HG02840 (cell line): Measurements from ENCODE around the gene DSPP.

Experiments
- ATAC-seq: cut with Tn5 transposase; IDR thresholded peaks from one replicate; pipeline ENCODE4 v1.9.1; 2021; ENCODE audit warnings: mild to moderate bottlenecking, moderate library complexity, moderate number of reproducible peaks; ENCODE audit not compliant: unreplicated experiment, low FRiP score

DSPP gene

DNA sequence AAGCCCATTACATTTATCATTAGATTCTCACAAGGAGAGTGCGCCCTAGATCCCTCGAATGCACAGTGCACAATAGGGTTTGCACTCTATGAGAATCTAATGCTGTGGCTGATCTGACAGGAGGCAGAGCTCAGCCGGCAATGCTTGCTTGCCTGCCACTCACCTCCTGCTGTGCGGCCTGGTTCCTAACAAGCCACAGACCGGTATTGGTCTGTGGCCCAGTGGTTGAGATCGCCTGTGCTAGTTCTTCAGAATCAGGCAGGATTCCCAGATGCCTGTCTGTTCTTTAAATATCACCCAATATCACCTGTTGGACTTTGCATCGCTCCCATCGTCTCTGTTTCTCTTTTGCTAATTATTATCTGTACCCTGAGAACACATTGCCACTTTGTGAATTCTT is 14.0 kb downstream of the DSPP start:
- ATAC-seq, result no peak

DNA sequence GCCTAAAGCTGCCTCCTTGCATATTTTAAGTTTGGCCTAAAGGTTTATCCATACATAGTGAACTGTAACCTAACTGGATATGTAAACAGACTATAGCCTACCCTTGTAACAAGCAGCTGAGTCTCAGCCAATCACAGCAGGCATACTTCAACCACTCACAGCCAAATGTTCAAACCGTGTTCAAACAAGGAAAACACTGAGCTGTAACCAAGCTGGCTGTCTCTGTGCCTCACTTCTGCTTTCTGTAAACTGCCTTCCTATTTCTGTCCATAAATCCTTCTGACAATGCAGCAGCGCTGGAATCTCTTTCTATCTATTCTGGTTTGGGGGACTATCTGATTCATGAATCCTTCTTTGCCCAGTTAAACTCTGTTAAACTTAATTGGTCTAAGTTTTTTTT is 16.4 kb downstream of the DSPP start:
- no peak for ATAC-seq

DNA sequence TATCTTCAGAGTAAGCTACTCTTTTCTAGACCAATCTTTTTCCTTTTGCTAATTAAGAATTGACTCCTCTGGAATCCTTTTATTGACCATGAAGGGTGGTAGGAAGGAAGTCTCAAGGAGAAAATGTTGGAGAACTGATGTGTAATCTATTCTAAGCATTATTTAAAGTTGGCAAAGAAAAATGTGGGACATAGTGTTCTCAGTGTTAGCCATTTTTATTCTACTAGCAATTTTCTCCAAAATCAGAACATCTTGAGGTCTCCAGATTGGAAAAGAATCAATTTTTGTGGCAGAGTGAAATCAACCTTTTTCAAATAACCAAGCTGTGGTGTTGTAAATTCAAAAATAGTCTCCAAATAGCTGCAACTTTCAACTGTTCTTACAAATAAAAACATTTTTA is 23.3 kb downstream of the DSPP start:
- no peak for ATAC-seq

DNA sequence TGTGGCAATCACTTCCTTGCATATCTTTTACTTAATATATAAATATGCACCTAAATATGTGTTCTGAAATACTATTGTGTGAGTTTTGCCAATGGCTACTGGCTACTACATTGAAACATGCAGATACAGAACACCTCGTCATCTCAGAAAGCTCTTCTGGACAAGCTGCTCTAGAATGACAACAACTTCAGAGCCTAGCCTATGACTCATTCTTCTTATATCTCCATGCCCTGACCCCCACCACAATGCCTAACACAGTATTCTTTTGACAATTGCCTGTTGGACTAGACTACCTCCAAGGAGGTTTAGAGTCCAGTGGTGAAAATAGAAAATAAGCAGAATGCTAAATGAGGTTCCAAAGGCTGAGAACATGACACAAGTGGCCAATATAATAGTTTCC is 24.1 kb downstream of the DSPP start:
- ATAC-seq, result no peak

DNA sequence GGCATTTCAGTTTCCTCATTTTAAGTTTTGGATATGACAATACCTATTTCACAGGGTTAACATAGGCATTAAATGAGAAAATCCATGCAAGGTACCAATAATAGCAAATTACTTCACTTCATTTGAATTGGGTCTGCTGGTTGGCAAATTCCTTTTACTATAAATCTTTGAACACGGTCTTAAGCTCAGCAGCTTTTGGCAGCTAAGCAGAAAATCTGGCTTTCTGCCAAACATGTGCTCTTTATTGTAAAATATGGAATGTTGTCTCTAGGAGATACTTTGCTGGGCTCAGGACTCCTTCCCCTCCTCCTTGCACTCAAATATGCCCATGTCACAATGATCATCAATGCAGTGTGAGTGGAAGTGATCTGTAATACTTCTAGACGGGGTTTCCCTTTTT is 24.9 kb downstream of the DSPP start:
- no peak for ATAC-seq

DNA sequence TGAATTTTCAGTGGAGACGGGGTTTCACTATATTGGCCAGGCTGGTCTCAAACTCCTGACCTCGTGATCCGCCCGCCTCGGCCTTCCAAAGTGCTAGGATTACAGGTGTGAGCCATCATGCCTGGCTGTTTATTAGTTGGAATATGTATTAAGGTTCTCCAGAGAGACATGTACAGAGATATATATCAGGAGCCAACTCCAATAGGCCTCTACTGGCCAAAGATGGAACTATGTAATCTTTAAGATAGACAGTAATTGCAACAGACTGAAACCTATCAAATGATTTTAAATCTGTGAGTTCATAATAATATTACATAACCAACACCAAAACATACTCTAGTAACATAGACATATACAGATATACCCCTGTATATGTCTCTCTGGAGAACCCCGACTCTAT is 36.0 kb downstream of the DSPP start:
- no peak for ATAC-seq

DNA sequence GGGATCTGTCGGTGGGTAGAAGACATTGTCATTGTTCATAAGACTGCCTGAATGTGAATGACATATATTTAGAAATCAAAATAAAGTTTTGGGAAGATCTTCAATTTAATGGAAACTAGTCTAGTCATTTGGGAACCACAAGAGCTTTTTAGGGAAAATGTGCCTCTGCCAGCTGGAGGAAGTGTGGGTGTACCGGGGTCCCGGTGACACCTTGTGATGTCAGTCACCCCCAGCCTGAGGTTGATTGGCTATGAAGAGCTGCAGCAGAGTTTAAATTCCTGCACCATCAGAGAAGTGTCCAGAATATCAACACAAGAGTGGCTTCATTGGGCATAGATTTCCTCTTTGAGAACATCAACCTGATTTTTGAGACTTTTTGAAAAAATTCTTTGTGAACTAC is 41.7 kb downstream of the DSPP start, which contains the start of gene DMP1:
Gene DMP1, plus strand, starts transcription at position 301 of the 400 bp plus-strand sequence. CDS start 6,213 bp downstream, outside the sequence.
- ATAC-seq, result no peak

DNA sequence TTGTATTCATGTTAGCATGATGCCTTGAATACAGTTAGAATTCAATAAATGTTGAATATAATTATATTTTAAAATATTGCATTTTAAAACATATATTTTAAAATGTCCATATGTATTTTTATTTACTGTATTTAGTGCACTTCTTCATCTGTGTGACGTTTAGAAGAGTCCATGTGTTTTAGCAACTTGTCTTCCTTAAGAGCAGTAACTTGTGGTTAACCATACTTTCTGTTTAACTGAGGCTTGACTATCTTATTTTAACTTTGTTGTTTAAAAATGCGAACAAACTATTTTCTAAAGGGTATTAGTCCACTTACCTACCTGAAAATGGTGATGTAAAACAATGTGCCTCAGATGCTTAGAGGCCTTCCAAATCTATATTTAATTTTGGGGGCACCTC is 42.6 kb downstream of the DSPP start:
- no peak for ATAC-seq

DNA sequence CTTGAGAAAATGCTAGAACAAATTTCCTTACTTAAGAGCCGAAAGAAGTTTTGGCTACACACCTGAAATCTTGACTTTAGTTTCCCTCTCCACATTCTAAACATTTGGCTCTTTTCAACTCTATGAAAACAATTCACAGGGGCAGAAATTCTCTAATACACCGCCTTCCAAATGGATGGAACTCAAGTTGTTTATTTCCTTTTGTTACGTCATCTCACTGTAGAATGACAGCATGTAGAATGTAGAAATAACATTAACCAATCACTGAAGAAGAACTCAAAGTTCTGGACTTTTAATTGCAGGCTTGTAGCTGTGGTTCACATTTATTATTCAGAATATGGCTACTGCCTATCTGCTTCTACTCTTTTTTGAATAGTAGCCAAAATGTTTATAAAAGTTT is 43.6 kb downstream of the DSPP start:
- ATAC-seq, result no peak

DNA sequence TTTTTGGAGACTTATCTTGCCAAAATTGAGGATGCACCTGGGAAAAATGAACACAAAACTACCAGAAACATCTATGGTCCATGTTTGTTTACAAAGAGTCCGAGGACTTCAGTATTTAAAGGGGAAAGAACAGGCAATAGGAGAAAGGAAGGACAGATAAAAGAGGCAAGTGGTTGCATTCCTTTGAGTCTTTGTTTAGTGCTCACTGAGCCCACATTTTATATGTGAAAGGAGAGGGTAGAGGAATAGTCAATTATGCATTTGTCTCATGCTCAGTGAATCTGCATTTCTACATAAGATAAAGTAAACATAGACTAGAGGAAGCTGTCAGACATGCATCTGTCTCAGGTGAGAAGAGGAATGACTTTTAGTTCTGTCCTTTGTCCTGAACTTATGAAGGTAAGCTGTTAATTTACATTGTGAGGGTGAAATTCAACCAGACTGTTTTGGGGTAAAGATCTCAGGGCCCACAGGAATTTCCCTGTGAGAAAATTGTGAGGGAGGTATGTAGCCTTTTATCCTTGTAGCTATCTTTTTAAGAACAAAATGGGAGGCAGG is 46.2 kb downstream of the DSPP start:
- ATAC-seq, result no peak

DNA sequence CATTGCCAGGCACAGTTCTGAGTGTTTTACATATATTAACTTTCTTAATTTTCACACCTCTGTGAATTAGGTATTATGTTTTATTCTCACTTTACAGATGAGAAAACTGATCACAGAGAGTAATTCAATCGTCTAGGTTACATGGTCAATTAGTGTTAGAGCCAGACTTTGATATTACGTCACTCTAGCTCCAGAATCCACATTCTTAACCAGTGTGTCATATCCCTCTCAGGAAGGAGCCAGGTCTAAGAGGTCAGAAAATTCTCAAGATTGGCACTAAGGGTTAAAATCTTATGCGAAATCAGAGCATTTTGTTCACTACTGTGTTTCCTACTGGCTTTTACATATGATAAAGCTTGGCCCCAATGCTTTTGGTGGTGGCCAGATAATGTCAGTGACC is 49.2 kb downstream of the DSPP start:
- no peak for ATAC-seq

DNA sequence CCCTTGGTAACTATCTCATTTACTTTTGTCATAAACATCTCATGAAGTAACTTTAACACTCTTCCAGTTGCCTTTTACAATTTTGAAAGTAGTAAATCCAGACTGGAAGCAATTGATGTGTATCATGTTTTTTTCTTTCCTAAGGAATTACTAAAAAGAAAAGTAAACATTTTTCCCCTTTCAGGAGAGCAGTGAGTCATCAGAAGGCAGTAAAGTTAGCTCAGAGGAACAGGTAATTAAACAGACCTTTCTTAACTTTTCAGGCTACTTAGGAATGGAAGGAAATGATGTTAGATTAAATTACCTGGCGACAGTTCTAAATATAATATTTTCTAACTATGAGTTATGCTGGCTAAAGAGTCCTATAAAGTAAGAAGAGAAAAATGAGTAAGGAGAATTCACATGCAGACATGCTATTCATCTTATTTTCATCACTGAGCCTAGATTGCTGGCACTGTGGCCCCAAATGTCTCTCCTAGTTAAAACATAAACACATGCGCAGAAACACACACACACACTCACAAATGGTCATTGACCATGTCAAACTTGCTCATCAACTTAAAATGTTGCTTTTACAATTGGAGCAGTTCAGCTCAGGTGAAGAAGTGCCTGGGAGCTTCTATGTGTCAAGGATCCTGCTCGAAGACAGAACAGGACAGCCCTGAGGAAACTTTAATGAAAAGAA is 51.1 kb downstream of the DSPP start:
- no peak for ATAC-seq

DNA sequence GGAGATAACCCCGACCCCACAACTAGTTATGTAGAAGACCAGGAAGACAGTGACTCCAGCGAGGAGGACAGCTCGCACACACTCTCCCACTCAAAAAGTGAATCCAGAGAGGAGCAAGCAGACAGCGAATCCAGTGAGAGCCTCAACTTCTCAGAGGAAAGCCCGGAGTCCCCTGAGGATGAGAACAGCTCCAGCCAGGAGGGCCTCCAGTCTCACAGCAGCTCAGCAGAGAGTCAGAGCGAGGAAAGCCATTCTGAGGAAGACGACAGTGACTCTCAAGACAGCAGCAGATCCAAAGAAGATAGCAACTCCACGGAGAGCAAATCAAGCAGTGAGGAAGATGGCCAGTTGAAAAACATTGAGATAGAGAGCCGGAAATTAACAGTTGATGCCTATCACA is 54.5 kb downstream of the DSPP start:
- ATAC-seq, result no peak
